ENCODE data around the gene C1orf146.
"Not testable (repeated sequence)": the region's sequence is repeated elsewhere in the genome, so short reads cannot be mapped to it uniquely, and the experiment has no call there.

Gene C1orf146, protein sequence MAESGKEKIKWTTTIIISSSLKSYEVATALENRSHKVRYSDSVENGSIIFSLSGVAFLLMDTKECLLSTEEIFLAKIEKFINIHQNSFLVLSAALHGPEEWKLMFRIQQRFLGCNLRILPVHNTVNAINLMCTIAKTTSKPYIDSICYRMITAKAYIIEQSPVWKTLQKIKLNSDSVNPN

GRCh38 chr1:92217721-92218120, at the start of gene C1orf146:
Gene C1orf146, plus strand, starts transcription at chr1:92217915. Its CDS starts 13,506 bp downstream, at chr1:92231421.
- no peak for DNase-seq

DNA sequence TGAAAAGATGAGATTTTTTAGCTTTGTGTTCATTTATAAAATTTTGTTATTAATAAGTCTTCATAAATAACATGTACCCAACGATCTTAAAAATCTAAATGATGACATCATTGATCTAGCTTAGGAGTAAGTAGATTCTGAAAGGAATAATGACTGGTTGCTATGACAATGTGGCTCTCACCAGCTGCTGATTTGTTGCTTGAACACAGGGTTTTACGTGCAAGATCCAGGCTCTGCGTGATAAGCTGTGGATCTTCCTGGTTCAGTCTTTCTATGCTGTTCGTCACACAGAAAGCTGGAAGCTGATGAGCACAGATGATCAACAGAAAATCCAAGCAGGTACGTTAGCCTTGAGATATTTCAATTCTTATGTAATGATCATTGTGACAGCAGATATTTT, 49.1 kb upstream of the C1orf146 start:
- DNase-seq = no peak

- DNase-seq = no peak
These were observed 48.3 kb upstream of the C1orf146 start for GRCh38 chr1:92169214-92170005.

DNA sequence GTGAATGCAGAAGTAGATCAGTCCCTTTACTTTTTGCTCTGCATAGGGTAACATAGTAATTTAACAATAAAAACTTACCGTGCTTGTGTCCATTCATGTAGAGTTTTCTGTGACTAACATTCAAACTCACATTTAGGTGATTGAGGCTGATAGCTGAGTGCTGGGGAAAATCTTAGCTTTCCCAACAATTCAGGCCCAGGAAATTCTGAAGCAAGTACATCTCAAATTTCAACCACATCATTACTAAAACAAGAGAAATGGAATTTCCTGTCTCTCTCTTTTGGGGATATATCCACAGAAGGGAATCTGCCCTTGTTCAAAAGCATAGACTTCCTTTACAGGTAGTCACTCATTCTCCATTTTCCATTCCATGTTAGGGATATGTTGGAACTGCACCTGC, 33.1 kb upstream of the C1orf146 start:
- DNase-seq = no peak

- DNase-seq = no peak
These were observed 31.6 kb upstream of the C1orf146 start for GRCh38 chr1:92186081-92186480.

DNA sequence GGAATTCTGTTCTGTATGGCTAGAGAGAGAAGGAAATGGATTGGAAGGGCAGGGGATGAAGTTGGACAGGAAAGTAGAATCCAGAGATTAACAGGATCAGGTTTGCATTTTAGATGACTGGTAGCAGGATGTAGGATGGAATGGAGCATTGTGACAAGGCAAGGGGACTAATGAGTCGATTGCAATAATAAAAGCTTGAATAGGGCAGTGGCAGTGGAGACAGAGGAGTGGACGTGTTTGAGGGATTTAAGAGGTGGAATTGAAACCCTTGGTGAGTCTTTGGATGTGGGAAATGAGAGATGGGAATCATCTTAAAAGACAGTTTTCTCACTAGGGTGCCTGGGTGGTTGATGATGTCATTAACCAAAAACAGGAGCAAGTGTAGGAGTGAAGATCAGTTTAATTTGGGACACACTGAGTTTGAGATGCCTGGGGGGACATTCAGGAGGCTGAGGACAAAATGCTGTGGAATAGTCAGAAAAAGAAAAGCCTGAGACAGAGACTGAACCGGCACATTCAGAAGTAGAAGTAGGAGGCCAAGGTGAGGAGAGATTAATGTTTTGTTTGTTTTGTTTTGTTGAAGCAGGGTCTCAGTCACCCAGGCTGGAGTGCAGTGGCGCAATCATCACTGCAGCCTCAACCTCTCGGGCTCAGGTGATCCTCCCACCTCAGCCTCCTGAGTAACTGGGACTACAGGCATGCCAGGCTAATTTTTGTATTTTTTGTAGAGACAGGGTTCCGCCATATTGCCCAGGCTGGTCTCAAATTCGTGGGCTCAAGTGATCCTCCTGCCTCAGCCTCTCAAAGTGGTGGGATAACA, 29.1 kb upstream of the C1orf146 start:
- DNase-seq = no peak

- DNase-seq = no peak
These were observed 26.0 kb upstream of the C1orf146 start for GRCh38 chr1:92191726-92192125.

GRCh38 chr1:92192246-92192645, 25.5 kb upstream of the C1orf146 start:
- no peak for DNase-seq

- DNase-seq = no peak
These were observed 23.2 kb upstream of the C1orf146 start for GRCh38 chr1:92194511-92194910.

- no peak for DNase-seq
These were observed 15.7 kb upstream of the C1orf146 start for GRCh38 chr1:92201973-92202372.

DNA sequence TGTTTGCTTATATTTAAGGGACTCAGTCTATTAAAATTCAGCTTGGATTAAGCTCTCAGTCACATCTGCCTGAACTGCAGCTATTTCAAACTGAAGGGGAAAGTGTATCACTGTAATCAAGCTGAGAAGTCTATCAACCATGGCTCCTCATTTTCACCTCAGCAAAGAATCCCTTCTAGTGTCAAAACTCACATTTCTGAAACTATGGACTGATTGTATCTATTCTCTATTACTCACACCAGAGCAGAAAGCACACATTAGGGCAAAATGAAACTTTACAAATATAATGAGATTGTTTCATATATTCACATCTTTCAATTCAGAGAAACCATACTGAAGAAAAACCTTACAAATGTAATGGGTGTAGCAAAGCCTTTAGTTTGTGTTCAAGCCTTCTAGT, 14.6 kb upstream of the C1orf146 start:
- no peak for DNase-seq

DNA sequence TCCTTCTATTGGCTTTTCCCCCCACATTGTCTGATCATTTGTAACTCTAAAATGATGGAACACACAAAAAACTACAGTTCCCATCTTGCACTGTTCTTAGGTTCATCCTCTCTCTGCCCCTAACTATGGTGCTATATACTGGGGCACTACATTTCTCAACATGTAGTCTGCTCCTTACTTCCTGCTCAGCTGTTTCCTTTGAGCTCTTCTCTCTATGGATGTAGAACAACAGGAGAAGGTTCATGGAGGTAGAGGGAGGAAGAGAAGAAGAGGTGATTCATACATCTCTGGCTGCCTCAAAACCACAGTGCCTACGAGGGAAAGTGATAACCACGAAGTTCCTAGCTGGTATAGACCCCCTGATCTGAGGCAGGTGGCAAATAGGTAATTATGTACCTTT, 7.0 kb upstream of the C1orf146 start:
- no peak for DNase-seq

GRCh38 chr1:92211166-92211565, 6.5 kb upstream of the C1orf146 start:
- DNase-seq = no peak

- no peak for DNase-seq
These were observed 844 bp downstream of the C1orf146 start for GRCh38 chr1:92218559-92218958.

DNA sequence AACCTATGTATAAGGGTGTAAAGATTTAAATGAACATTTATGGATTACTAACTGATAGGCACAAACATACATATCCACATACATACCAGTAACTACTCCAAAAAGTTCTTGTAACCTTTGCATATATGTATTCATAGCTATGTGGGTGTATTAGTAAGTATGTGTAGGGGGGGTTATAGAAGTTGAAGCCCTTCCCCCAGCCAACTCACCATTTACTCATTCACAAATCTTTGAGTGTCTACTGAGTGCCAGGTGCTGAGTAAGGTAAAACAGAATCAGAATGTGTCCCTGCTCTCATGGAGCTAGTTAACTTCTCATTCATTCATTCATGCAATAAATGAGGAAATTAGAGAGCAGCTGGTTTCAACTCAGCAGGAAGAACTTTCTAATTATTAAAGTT, 1.3 kb downstream of the C1orf146 start:
- no peak for DNase-seq

DNA sequence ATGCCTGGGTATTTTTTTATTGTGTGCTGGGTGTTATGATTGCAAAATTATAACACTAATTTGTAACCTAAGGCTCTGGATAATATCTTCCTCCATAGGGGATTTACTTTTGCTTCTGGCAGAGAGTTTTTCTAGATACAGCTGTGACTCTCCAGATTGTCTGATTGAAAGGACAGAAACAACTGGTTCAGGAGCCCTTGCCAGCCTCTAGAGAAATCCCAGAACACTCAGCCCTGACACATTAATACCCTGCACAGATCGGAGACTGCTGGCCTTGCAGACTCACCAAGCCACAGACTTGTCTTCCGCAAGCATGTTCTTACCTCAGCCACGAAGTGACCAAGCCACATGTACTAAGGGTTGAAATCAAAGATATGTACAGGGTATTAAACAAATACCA, 10.7 kb downstream of the C1orf146 start:
- DNase-seq = no peak

DNA sequence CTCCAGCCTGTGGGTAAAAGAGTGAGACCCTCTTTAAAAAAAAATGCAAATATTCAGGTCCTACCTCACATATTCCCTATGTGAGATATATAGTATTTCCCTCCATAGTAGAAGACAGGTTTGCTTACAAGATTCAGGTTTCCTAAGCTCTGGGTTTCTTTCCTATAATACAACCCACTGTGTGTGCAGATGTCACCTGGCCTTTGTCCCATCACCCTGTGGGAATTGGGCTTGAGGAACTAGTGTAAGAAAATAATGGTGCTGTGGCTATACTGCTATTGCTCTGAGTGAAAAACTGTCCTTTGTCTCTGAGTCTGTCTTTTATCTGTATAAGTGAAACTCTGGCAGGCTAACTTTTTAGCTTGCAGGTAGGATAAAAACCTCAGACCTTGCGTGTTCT, 13.0 kb downstream of the C1orf146 start:
- no peak for DNase-seq

DNA sequence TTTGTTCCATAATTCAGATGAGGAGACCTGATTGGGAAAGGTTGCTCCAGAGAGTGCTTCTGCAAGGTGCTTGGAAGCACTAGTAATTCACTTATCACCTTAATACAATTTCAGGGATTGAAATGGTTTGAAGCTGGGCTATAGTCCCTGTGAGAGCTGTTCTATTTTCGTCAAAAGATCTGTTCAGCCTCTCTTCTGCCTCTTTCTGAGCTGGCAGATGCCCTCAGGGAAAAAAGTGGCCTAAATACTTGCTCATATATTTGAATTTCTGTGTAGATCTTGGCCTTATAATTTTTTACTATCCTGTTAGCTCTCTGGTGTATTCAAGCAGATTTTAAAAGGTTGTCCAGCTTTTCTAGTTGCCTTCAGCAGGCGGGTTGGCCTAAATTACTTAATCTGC, 22.3 kb downstream of the C1orf146 start:
- DNase-seq = no peak

DNA sequence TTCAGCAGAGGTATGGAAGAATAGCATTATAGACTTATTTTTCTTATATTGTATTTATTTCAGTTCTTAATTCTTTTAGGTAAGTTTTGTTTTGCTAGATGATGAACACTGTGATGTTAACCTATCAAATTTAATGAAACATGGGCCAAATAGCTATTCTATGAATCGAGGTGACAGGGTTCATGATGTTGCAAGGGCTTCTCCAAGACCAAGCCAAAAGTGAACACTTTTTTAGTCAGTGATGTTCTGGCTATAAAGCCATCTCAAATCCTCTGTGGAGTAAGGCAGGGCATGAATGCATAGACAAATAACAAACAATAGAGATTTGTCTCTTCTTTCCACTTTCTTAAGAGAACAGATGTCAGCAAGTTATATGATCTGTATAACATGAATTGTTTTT, 26.7 kb downstream of the C1orf146 start:
- DNase-seq = no peak

DNA sequence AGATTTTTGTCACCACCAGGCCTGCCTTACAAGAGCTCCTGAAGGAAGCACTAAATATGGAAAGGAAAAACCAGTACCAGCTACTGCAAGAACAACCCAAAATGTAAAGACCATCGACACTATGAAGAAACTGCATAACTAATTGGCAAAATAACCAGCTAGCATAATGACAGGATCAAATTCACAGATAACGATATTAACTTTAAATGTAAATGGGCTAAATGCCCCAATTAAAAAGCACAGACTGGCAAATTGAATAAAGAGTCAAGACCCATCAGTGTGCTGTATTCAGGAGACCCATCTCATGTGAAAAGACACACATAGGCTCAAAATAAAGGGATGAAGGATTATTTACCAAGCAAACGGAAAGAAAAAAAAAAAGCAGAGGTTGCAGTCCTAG, 37.0 kb downstream of the C1orf146 start:
- DNase-seq = not testable (repeated sequence)

DNA sequence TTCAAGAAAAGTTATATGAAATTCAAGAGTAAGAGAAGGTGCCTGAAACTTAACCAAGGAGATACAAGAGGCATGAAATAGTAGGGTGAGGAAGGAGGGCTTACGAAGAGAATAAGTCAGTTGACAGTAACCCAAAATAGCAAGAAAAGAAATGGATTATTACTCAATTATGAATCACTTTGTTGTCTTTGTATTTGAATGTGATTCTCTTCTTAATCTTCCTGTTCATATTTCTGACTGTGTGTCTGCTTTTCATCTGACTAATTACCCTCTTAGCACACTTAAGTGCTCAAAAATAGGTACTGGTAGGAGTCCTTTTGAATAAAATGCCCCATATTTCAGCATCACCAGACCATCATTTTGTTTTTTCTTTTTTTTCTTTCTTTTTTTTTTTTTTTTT, 41.6 kb downstream of the C1orf146 start:
- no peak for DNase-seq

DNA sequence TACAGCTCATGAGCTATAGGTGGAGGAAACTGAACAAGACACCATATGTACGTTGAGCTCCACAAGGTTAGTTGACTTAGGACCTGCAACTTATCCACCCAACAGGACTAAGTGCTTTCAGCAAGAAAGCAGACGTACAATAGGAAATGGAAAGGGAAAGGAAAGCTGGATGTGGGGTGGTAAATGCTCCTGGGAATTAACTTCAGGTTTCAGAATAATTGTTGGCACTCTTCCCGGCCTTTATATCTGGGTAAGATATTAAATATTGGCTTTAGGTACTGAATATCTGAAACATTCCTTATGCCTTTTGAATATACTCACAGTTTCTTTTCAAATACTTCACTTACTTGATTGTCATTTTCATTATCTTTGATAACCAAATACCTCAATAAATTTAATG, 44.8 kb downstream of the C1orf146 start:
- no peak for DNase-seq

GRCh38 chr1:92273039-92273438, 55.3 kb downstream of the C1orf146 start:
- DNase-seq = no peak

- no peak for DNase-seq
These were observed 57.2 kb downstream of the C1orf146 start for GRCh38 chr1:92274939-92275338.

All from hematopoietic multipotent progenitor cell treated with erythropoietin and hydrocortisone succinate and interleukin-3 and kit ligand, for 8 days (in vitro differentiated cells).